Panc1 (cell line): ENCODE results near the gene TMA7. TPM values are rescaled to one million over a fixed set of nuclear protein-coding genes. Genes with fewer than 3 reads are reported as not detected.

Source experiments
- ATAC-seq: fragments of 200-7000 bp; cut with Tn5 transposase; 2 replicates; pipeline ENCODE4 v1.9.1; 2020; ENCODE audit warnings: mild to moderate bottlenecking, moderate library complexity
- BruUV-seq: library from RNA; stranded (reverse); fragments of 400-500 nt; replicated peaks from 2 replicates; lab custom pipeline; 2021; lab: Mats Ljungman, UMichigan
- CTCF ChIA-PET: fragments of 300-600 bp; sonication (Branson Sonifier 250); formaldehyde crosslinking; loops from one replicate; lab custom pipeline; 2022; ENCODE audit warnings: antibody characterized with exemption; lab: Charles Lee
- POLR2A ChIA-PET: fragments of 300-600 bp; sonication (Branson Sonifier 250); formaldehyde crosslinking; loops from one replicate; lab custom pipeline; 2022; ENCODE audit warnings: antibody characterized with exemption; lab: Charles Lee
- DNase-seq: peaks from one replicate; pipeline ENCODE4 v3.0.0-alpha.2; 2010; ENCODE audit warnings: low read depth, low spot score
- H3K27ac ChIP-seq: 2 replicates; pipeline ENCODE4 v1.5.1; 2011; ENCODE audit warnings: mild to moderate bottlenecking, low read length, inconsistent platforms
- H3K27me3 ChIP-seq: fragments of 200-500 bp; sonication (Bioruptor generic); 2 replicates; pipeline ENCODE4 v1.6.0; 2014; ENCODE audit warnings: low read length, inconsistent platforms; ENCODE audit not compliant: control insufficient read depth, insufficient read depth
- H3K36me3 ChIP-seq: fragments of 200-500 bp; sonication (Bioruptor generic); 2 replicates; pipeline ENCODE4 v1.5.1; 2014; ENCODE audit warnings: inconsistent platforms, mild to moderate bottlenecking, low read length, moderate library complexity; ENCODE audit not compliant: control insufficient read depth, insufficient read depth
- H3K4me1 ChIP-seq: 2 replicates; pipeline ENCODE4 v1.5.1; 2011; ENCODE audit warnings: inconsistent platforms, mild to moderate bottlenecking, low read length, moderate library complexity; ENCODE audit not compliant: control insufficient read depth, insufficient read depth
- H3K4me3 ChIP-seq, 2 experiments: 2 replicates each; pipeline ENCODE4 v1.5.1; 2011 to 2012; ENCODE audit warnings: low read depth in 2 of 2, low read length in 2 of 2, mild to moderate bottlenecking in 2 of 2, inconsistent platforms in 1 of 2, moderate library complexity in 1 of 2
- H3K9me3 ChIP-seq: fragments of 200-500 bp; sonication (Bioruptor generic); 2 replicates; pipeline ENCODE4 v1.5.1; 2014; ENCODE audit warnings: low read depth, mild to moderate bottlenecking, inconsistent platforms, low read length, moderate library complexity; ENCODE audit not compliant: control insufficient read depth, insufficient read depth
- CTCF ChIP-seq: fragments of 450-650 bp; IDR thresholded peaks from 2 replicates; pipeline ENCODE4 v1.5.1; 2017; ENCODE audit warnings: mild to moderate bottlenecking
- POLR2AphosphoS5 ChIP-seq: IDR thresholded peaks from 2 replicates; pipeline ENCODE4 v1.6.1; 2012; ENCODE audit warnings: mild to moderate bottlenecking, low read depth, low read length, moderate library complexity
- REST ChIP-seq, 2 experiments: IDR thresholded peaks; 2 replicates each; pipeline ENCODE4 v1.6.1; 2011 to 2012; ENCODE audit warnings: low read depth in 2 of 2, control low read depth in 1 of 2, low read length in 1 of 2, mild to moderate bottlenecking in 1 of 2, moderate library complexity in 1 of 2; ENCODE audit not compliant: insufficient read depth in 1 of 2
- SIN3A ChIP-seq: IDR thresholded peaks from 2 replicates; pipeline ENCODE4 v1.6.1; 2012; ENCODE audit warnings: low read depth, mild to moderate bottlenecking, low read length, moderate library complexity, borderline replicate concordance; ENCODE audit not compliant: insufficient read depth
- TCF7L2 ChIP-seq: IDR thresholded peaks from 2 replicates; pipeline ENCODE4 v1.6.1; 2011; ENCODE audit warnings: mild to moderate bottlenecking, low read depth, low read length, inconsistent platforms
- in situ Hi-C: cut with HindIII; loops from 2 replicates; pipeline ENCODE4 v1.10.0; 2016; ENCODE audit warnings: low sequenced_read_pairs, low pct_unique_long_range_greater_than_20kb
- intact Hi-C: fragments of 100-400 bp; cut with micrococcal nuclease; formaldehyde crosslinking; loops from one replicate; pipeline ENCODE4 v1.10.0; 2022; ENCODE audit not compliant: unreplicated experiment
- total RNA-seq: library from RNA; stranded (reverse); gene quantifications from one replicate; pipeline ENCODE4 v1.2.1, GENCODE V29; 2021; ENCODE audit not compliant: unreplicated experiment

Gene TMA7
- total RNA-seq, 1 experiment from 2014 or later, result 175 TPM

GRCh38 chr3:48405971-48406370 lies 34.1 kb upstream of the TMA7 start:
- in situ Hi-C loops (no loop called here), intact Hi-C loops (no loop called here)
- ATAC-seq (no peak), DNase-seq (no peak)
- Histone ChIP-seq H3K36me3 (no peaks in the 10 kb centered on the region), H3K4me3 (no peak overlapping the region), H3K27ac (no peak overlapping the region), H3K4me1 (no peaks in the 10 kb centered on the region), H3K9me3 (no peaks in the 10 kb centered on the region), H3K27me3 (no peaks in the 10 kb centered on the region)
- CTCF ChIA-PET, result no interaction called here
- POLR2A ChIA-PET, result no interaction called here
- no TSS peak for BruUV-seq
- TF ChIP-seq POLR2AphosphoS5, result no peak
- TF ChIP-seq SIN3A, result no peak
- no peak for TF ChIP-seq REST (IDR thresholded peaks at IDR 0.05; ENCODE audit: insufficient read depth in 1 of 2, low read depth in 2 of 2, low read length in 1 of 2)
- TF ChIP-seq CTCF, result no peak
- no peak for TF ChIP-seq TCF7L2

GRCh38 chr3:48406443-48407431 lies 33.3 kb upstream of the TMA7 start:
- H3K36me3 ChIP-seq, result no peaks in the 10 kb centered on the region
- no peaks in the 10 kb centered on the region for H3K27me3 ChIP-seq
- ChIA-PET CTCF (no interaction called here), POLR2A (no interaction called here)
- H3K27ac ChIP-seq, result no peak overlapping the region
- H3K9me3 ChIP-seq, result no peaks in the 10 kb centered on the region
- no TSS peak for BruUV-seq
- H3K4me3 ChIP-seq, result no peak overlapping the region
- ATAC-seq (no peak), DNase-seq (no peak)
- in situ Hi-C loops (no loop called here), intact Hi-C loops (no loop called here)
- TF ChIP-seq TCF7L2 (no peak), POLR2AphosphoS5 (no peak), SIN3A (no peak), REST (IDR thresholded peaks at IDR 0.05; ENCODE audit: insufficient read depth in 1 of 2, low read depth in 2 of 2, low read length in 1 of 2) (no peak), CTCF (no peak)
- no peaks in the 10 kb centered on the region for H3K4me1 ChIP-seq
